Common myeloid progenitor, CD34-positive (primary cell): Measurements from ENCODE around the gene SMC6.
A peak's percentile ranks its signal among the peaks of the same experiment; 100 is the strongest.

ENCODE experiments used
- CTCF ChIA-PET: fragments of 350-600 bp; sonication (Branson Sonifier 250); formaldehyde crosslinking; loops from one replicate; lab custom pipeline; 2021; ENCODE audit warnings: antibody characterized with exemption; lab: Charles Lee
- POLR2A ChIA-PET: fragments of 350-600 bp; sonication (Branson Sonifier 250); formaldehyde crosslinking; loops from one replicate; lab custom pipeline; 2021; ENCODE audit warnings: antibody characterized with exemption; lab: Charles Lee
- DNase-seq, 3 donors: peaks; one replicate each; pipeline versions ENCODE4 v3.0.0 to v3.0.0-alpha.2; 2013
- H3K27ac ChIP-seq, 2 experiments: 1 replicate in 1 of 2; 2 replicates in 1 of 2; pipeline ENCODE4 v1.7.0; 2013; ENCODE audit warnings: inconsistent platforms in 2 of 2, low read length in 2 of 2, mild to moderate bottlenecking in 2 of 2, low read depth in 1 of 2, moderate library complexity in 1 of 2; ENCODE audit not compliant: severe bottlenecking in 2 of 2, insufficient read depth in 1 of 2, poor library complexity in 1 of 2
- H3K27me3 ChIP-seq, 5 experiments: replicated peaks in 2 of 5; 1 replicate in 3 of 5; 2 replicates in 2 of 5; pipeline versions ENCODE4 v1.6.1 to v1.7.0; 2013; ENCODE audit warnings: low read length in 4 of 5, mild to moderate bottlenecking in 2 of 5, moderate library complexity in 2 of 5, inconsistent platforms in 1 of 5; ENCODE audit not compliant: insufficient read depth in 5 of 5, control insufficient read depth in 4 of 5
- H3K36me3 ChIP-seq, 4 experiments: 1 replicate in 2 of 4; 2 replicates in 2 of 4; pipeline versions ENCODE4 v1.6.1 to v1.7.0; 2013; ENCODE audit warnings: low read length in 3 of 4, control low read depth in 1 of 4, mild to moderate bottlenecking in 1 of 4; ENCODE audit not compliant: control insufficient read depth in 4 of 4, insufficient read depth in 4 of 4
- H3K4me1 ChIP-seq, 4 experiments: 1 replicate in 3 of 4; 2 replicates in 1 of 4; pipeline versions ENCODE4 v1.6.1 to v1.7.1; 2013; ENCODE audit warnings: low read length in 3 of 4, mild to moderate bottlenecking in 3 of 4, control low read depth in 1 of 4, inconsistent platforms in 1 of 4, moderate library complexity in 1 of 4; ENCODE audit not compliant: control insufficient read depth in 4 of 4, insufficient read depth in 4 of 4; ENCODE audit errors: control extremely low read depth in 1 of 4
- H3K4me3 ChIP-seq, 7 experiments: 1 replicate in 4 of 7; 2 replicates in 3 of 7; pipeline versions ENCODE4 v1.5.1 to v1.7.0; 2013; ENCODE audit warnings: mild to moderate bottlenecking in 7 of 7, low read length in 6 of 7, moderate library complexity in 6 of 7, inconsistent platforms in 2 of 7, low read depth in 2 of 7, control low read depth in 1 of 7; ENCODE audit not compliant: insufficient read depth in 4 of 7, control insufficient read depth in 1 of 7; ENCODE audit errors: extremely low read depth in 1 of 7
- H3K9me3 ChIP-seq, 5 experiments: 1 replicate in 4 of 5; 2 replicates in 1 of 5; pipeline versions ENCODE4 v1.6.1 to v1.7.1; 2013; ENCODE audit warnings: low read length in 4 of 5, mild to moderate bottlenecking in 2 of 5, inconsistent platforms in 1 of 5, low read depth in 1 of 5, moderate library complexity in 1 of 5; ENCODE audit not compliant: control insufficient read depth in 4 of 5, insufficient read depth in 2 of 5; ENCODE audit errors: control extremely low read depth in 1 of 5
- WGBS: methylation state at CpG from one replicate; pipeline ENCODE4 v1.1.5; 2013; ENCODE audit not compliant: insufficient coverage; 5-methylcytosine and 5-hydroxymethylcytosine counted together

Gene SMC6

GRCh38 chr2:17793803-17794354 is 40.3 kb upstream of the SMC6 start:
- Histone ChIP-seq H3K27ac (no peak overlapping the region), H3K4me3 (no peak overlapping the region), H3K27me3 (peaks cover 0 to 4% (median 0%) of the 10 kb centered on the region in 5 experiments), H3K4me1 (peaks cover 14 to 35% (median 21%) of the 10 kb centered on the region in 4 experiments), H3K9me3 (no peaks in the 10 kb centered on the region), H3K36me3 (no peaks in the 10 kb centered on the region)
- 85% methylated on average over 4 of the region's 6 CpGs for WGBS
- ChIA-PET CTCF (no interaction called here), POLR2A (no interaction called here)
- peak in 1 of 3 donors; percentile 32 for DNase-seq

GRCh38 chr2:17793296-17793695 is 39.7 kb upstream of the SMC6 start:
- POLR2A ChIA-PET = no interaction called here

GRCh38 chr2:17792515-17792914 is 38.9 kb upstream of the SMC6 start:
- ChIA-PET POLR2A (no interaction called here), CTCF (interaction anchor here (1.1 to 1.4 kb wide), 3 partner anchors 10 to 44 kb away, joined by 3 to 4 read pairs (median 3); no protein-coding TSS in a partner anchor)
- no CpG with 5 or more reads among the region's 1 CpG for WGBS
- H3K4me3 ChIP-seq = peak overlapping the region in 1 of 7 experiments; percentile 43
- no peaks in the 10 kb centered on the region for H3K36me3 ChIP-seq
- H3K9me3 ChIP-seq = no peaks in the 10 kb centered on the region
- peaks cover 14 to 35% (median 21%) of the 10 kb centered on the region in 4 experiments for H3K4me1 ChIP-seq
- no peak overlapping the region for H3K27ac ChIP-seq
- peaks cover 0 to 5% (median 0%) of the 10 kb centered on the region in 5 experiments for H3K27me3 ChIP-seq
- peak; percentile 50 to 75 (median 73) for DNase-seq

More at GRCh38 chr2:17793296-17793695, 39.7 kb upstream of the SMC6 start:
- DNase-seq = no peak
- H3K9me3 ChIP-seq = no peaks in the 10 kb centered on the region
- CTCF ChIA-PET = interaction anchor here (0.6 to 1.4 kb wide), 5 partner anchors 9 to 68 kb away, joined by 3 to 4 read pairs (median 3); no protein-coding TSS in a partner anchor
- 59% methylated on average over 4 of the region's 4 CpGs for WGBS
- H3K4me1 ChIP-seq = peaks cover 14 to 35% (median 21%) of the 10 kb centered on the region in 4 experiments
- peaks cover 0 to 4% (median 0%) of the 10 kb centered on the region in 5 experiments for H3K27me3 ChIP-seq
- no peaks in the 10 kb centered on the region for H3K36me3 ChIP-seq
- no peak overlapping the region for H3K27ac ChIP-seq
- no peak overlapping the region for H3K4me3 ChIP-seq

- no peak for DNase-seq
- Histone ChIP-seq H3K4me1 (peaks cover 14 to 35% (median 21%) of the 10 kb centered on the region in 4 experiments), H3K27me3 (peaks cover 0 to 5% (median 0%) of the 10 kb centered on the region in 5 experiments), H3K36me3 (no peaks in the 10 kb centered on the region), H3K4me3 (peak overlapping the region in 1 of 7 experiments; percentile 43), H3K9me3 (no peaks in the 10 kb centered on the region), H3K27ac (no peak overlapping the region)
- WGBS = 40% methylated on average over 2 of the region's 2 CpGs
- POLR2A ChIA-PET = no interaction called here
- CTCF ChIA-PET = interaction anchor here (1.4 to 1.5 kb wide), 2 partner anchors 11 to 39 kb away, joined by 4 read pairs; no protein-coding TSS in a partner anchor
Measured at GRCh38 chr2:17791817-17792130, 38.2 kb upstream of the SMC6 start.

DNA sequence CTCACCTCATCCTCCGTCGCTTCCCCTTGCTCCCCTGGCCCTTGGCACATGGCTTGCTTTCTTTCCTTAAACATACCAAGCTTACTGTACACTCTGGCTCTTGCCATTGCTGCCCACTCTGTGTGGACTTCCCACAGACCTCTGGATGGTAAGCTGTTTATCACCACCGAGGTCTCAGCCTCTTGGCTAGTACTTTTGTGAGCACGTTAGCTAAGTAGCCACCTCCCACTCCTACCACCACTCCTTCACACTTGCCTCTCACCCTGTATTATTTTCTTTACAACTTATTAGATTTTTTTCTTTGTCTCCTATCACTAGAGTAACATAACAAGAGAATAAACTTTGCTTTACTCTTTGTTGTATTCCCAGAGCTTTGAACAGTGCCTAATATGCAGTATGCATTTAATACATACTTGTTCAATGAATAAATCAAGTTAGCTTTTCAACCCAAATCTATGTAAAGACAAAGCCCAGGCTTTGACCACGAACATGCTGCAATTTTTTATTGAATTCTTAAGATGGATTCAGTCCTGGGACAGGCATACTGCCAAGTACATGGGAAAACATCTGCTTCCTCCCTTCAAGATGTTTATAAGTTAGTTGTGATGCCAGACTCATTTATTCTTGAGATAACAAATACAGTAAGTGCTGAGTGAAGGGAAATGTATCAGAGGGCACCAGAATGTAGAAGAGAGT is 37.7 kb upstream of the SMC6 start:
- Histone ChIP-seq H3K27me3 (peaks cover 0 to 5% (median 0%) of the 10 kb centered on the region in 5 experiments), H3K9me3 (no peaks in the 10 kb centered on the region), H3K4me1 (peaks cover 14 to 35% (median 21%) of the 10 kb centered on the region in 4 experiments), H3K36me3 (no peaks in the 10 kb centered on the region), H3K27ac (no peak overlapping the region), H3K4me3 (peak overlapping the region in 1 of 7 experiments; percentile 56)
- ChIA-PET CTCF (interaction anchor here (0.6 to 1.5 kb wide), 2 partner anchors 23 to 40 kb away, joined by 3 to 4 read pairs; no protein-coding TSS in a partner anchor), POLR2A (no interaction called here)
- 31% methylated on average over 5 of the region's 5 CpGs for WGBS
- DNase-seq = peak; percentile 89 to 98 (median 98)

DNA sequence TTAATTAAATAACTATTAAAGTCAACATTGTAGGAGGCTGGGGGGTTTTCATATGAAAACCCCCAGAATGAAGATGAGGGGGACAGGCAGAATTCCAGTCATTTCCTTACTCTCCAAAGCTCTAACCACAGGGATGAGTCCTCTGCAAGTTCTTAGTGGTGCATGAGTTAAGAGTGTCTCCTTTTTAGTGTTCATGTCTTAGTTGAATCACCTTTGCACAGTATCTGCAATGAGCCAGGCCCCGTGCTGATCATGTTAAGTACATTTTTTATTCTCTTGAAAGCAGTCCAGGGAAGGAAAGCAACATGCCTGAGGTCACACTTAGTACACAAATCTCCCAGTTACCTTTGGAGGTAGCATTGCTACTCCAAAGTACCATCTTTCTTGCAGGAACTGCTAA is 36.9 kb upstream of the SMC6 start:
- 63% methylated on average over 1 of the region's 1 CpG for WGBS
- Histone ChIP-seq H3K4me1 (peaks cover 14 to 35% (median 21%) of the 10 kb centered on the region in 4 experiments), H3K27me3 (peaks cover 0 to 5% (median 0%) of the 10 kb centered on the region in 5 experiments), H3K9me3 (no peaks in the 10 kb centered on the region), H3K4me3 (peak overlapping the region in 1 of 7 experiments; percentile 56), H3K36me3 (no peaks in the 10 kb centered on the region), H3K27ac (no peak overlapping the region)
- POLR2A ChIA-PET = no interaction called here
- CTCF ChIA-PET = interaction anchor here (1.5 kb wide), 1 partner anchor 40 kb away, joined by 4 read pairs; no protein-coding TSS in a partner anchor
- DNase-seq = no peak

GRCh38 chr2:17788773-17789172 is 35.2 kb upstream of the SMC6 start:
- POLR2A ChIA-PET = no interaction called here

More at GRCh38 chr2:17788773-17789172, 35.2 kb upstream of the SMC6 start:
- no peaks in the 10 kb centered on the region for H3K9me3 ChIP-seq
- WGBS = no CpG with 5 or more reads among the region's 4 CpGs
- DNase-seq = no peak
- H3K4me1 ChIP-seq = peaks cover 14 to 34% (median 21%) of the 10 kb centered on the region in 4 experiments
- no peak overlapping the region for H3K4me3 ChIP-seq
- no peaks in the 10 kb centered on the region for H3K36me3 ChIP-seq
- H3K27ac ChIP-seq = no peak overlapping the region
- CTCF ChIA-PET = no interaction called here
- peaks cover 0 to 1% (median 0%) of the 10 kb centered on the region in 5 experiments for H3K27me3 ChIP-seq
